ENCODE data around the gene DNTT.
A peak's percentile ranks its signal among the peaks of the same experiment; 100 is the strongest.

DNTT gene

GRCh38 chr10:96365571-96365970 is 61.3 kb downstream of the DNTT start:
- ChIA-PET CTCF (interaction anchor here (2.0 kb wide), 2 partner anchors 9 to 845 kb away, joined by 4 to 7 read pairs; no protein-coding TSS in a partner anchor), POLR2A (ENCODE audit: low non-redundant PET) (no interaction called here)

DNA sequence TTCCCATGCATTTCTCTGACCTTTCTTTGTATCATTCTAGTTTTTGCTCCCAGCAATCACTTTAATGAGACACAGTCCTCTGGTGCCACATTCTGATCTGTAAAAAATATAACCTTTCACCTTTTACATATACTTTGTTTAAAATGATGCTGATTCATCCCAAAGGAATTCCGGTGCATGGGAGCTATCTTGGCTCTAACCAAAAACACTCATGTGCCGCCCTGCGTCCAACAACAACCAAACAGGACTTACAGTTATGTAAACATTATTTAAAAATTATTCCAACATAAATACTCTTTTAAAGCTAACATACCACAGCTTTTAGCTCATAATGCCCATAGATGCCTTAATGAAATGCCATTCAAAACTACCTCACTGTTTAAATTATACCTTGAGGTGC is 62.3 kb downstream of the DNTT start:
- no peak overlapping the region for H3K27ac ChIP-seq
- ChIA-PET CTCF (interaction anchor here (0.6 to 2.0 kb wide), 6 partner anchors 9 to 844 kb away, joined by 3 to 7 read pairs (median 4); partner anchors contain the start of gene TLL2), POLR2A (ENCODE audit: low non-redundant PET) (no interaction called here)
- TF ChIP-seq, protein P1, sequence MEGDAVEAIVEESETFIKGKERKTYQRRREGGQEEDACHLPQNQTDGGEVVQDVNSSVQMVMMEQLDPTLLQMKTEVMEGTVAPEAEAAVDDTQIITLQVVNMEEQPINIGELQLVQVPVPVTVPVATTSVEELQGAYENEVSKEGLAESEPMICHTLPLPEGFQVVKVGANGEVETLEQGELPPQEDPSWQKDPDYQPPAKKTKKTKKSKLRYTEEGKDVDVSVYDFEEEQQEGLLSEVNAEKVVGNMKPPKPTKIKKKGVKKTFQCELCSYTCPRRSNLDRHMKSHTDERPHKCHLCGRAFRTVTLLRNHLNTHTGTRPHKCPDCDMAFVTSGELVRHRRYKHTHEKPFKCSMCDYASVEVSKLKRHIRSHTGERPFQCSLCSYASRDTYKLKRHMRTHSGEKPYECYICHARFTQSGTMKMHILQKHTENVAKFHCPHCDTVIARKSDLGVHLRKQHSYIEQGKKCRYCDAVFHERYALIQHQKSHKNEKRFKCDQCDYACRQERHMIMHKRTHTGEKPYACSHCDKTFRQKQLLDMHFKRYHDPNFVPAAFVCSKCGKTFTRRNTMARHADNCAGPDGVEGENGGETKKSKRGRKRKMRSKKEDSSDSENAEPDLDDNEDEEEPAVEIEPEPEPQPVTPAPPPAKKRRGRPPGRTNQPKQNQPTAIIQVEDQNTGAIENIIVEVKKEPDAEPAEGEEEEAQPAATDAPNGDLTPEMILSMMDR (conservative IDR thresholded peaks at IDR 0.05; ENCODE audit: low read depth), result no peak
- peak; percentile 58 for DNase-seq (ENCODE audit: low spot score)

More at GRCh38 chr10:96365571-96365970, 61.3 kb downstream of the DNTT start:
- H3K27ac ChIP-seq, result no peak overlapping the region
- TF ChIP-seq, protein P1 (conservative IDR thresholded peaks at IDR 0.05; ENCODE audit: low read depth), result no peak
- DNase-seq (ENCODE audit: low spot score), result no peak

- no peak for DNase-seq (ENCODE audit: low spot score)
- H3K27ac ChIP-seq, result no peak overlapping the region
- TF ChIP-seq, protein P1 (conservative IDR thresholded peaks at IDR 0.05; ENCODE audit: low read depth), result no peak
- POLR2A ChIA-PET (ENCODE audit: low non-redundant PET), result no interaction called here
- CTCF ChIA-PET, result interaction anchor here (1.2 to 1.4 kb wide), 2 partner anchors 29 to 33 kb away, joined by 3 to 4 read pairs; no protein-coding TSS in a partner anchor
These were observed 63.2 kb downstream of the DNTT start for GRCh38 chr10:96367470-96367869.

DNA sequence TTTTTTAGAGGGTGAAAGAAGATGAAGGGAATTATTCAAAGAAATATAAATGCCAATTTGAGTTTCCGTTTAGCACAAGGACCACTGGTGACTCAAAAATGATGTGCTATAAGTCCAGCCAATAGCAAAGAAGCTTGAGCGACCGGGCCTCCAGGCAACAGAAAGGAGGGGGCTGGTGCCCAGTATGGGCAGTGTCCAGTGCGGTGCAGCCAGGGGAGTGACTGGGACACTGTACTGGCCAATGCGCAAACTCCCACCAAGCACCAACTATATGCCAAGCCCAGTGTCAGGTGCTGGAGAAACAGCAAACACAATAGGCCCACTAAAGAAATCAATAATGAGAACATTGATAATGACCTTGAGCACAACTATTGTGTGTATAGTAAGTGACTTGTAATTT is 64.7 kb downstream of the DNTT start:
- no peak for DNase-seq (ENCODE audit: low spot score)
- CTCF ChIA-PET, result interaction anchor here (0.6 to 0.7 kb wide), 2 partner anchors 24 to 42 kb away, joined by 4 read pairs; no protein-coding TSS in a partner anchor
- H3K27ac ChIP-seq, result no peak overlapping the region
- POLR2A ChIA-PET (ENCODE audit: low non-redundant PET), result no interaction called here
- TF ChIP-seq, protein P1 (conservative IDR thresholded peaks at IDR 0.05; ENCODE audit: low read depth), result no peak

DNA sequence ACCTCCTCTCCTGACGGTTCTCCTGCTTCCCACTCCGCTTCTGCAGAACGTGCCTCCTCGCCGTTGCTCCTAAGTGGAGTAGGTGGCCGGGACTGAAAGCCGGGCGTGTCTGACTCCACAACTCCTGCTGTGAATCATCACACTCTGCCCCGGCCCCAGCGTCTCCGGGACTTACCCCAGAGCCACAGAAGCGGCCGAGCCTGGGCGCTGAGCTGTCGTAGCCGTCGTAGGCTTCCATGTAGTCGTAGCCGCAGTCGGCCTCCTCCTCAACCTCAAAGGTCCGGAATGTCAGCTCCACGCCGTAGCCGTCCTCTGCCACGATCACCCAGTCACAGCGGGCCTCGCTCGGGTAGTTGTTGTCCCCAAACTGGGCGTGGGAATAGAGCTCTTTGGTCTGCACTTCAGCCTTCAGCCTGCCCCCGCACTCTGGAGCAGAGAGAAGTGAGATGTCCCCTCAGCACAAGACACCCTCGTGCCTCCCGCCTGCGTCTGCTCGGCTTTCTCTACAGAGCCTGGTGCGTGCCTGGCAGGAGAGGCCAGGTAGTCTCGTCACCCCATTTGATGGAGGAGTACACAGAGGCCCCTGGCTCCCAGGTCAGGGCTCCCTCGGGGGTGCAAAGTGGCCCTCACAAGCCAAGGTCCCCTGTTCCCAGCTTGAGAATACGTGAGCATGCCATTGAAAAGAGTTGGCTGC is 65.8 kb downstream of the DNTT start:
- no peak overlapping the region for H3K27ac ChIP-seq
- CTCF ChIA-PET, result interaction anchor here (0.6 to 1.7 kb wide), 21 partner anchors 8 to 703 kb away, joined by 3 to 9 read pairs (median 4); partner anchors contain the start of genes OPALIN and TLL2
- DNase-seq (ENCODE audit: low spot score), result peak; percentile 57
- TF ChIP-seq, protein P1 (conservative IDR thresholded peaks at IDR 0.05; ENCODE audit: low read depth), result no peak
- POLR2A ChIA-PET (ENCODE audit: low non-redundant PET), result no interaction called here

GRCh38 chr10:96370584-96371157 is 66.4 kb downstream of the DNTT start:
- CTCF ChIA-PET, result interaction anchor here (0.6 to 1.7 kb wide), 23 partner anchors 9 to 853 kb away, joined by 3 to 9 read pairs (median 4); partner anchors contain the start of genes OPALIN and TLL2
- no peak overlapping the region for H3K27ac ChIP-seq
- POLR2A ChIA-PET (ENCODE audit: low non-redundant PET), result no interaction called here
- TF ChIP-seq, protein P1 (conservative IDR thresholded peaks at IDR 0.05; ENCODE audit: low read depth), result peak; percentile 80
- DNase-seq (ENCODE audit: low spot score), result peak; percentile 71

Data from RWPE1 (cell line).